T-helper 2 cell treated with Interferon-gamma antibody and Interleukin-4, amounts not matched to agents 5 μg/mL and 100 μg/mL, for 36 hours (primary cell): ENCODE results near the gene SLC27A6.

ENCODE experiments used
- DNase-seq: peaks from one replicate; pipeline ENCODE4 v3.0.0; 2021; ENCODE audit warnings: low spot score
- H3K27ac Mint-ChIP-seq: one replicate; pipeline ENCODE4 v1.8.0; 2021; ENCODE audit warnings: mild to moderate bottlenecking, mixed read lengths
- H3K27me3 Mint-ChIP-seq: one replicate; pipeline ENCODE4 v1.8.0; 2021; ENCODE audit warnings: low read depth, mixed read lengths
- H3K36me3 Mint-ChIP-seq: one replicate; pipeline ENCODE4 v1.8.0; 2021; ENCODE audit warnings: low read depth, mixed read lengths
- H3K4me1 Mint-ChIP-seq: one replicate; pipeline ENCODE4 v1.8.0; 2021; ENCODE audit warnings: low read depth, mixed read lengths
- H3K4me3 Mint-ChIP-seq: one replicate; pipeline ENCODE4 v1.8.0; 2022; ENCODE audit warnings: mild to moderate bottlenecking, moderate library complexity, mixed read lengths
- H3K9me3 Mint-ChIP-seq: one replicate; pipeline ENCODE4 v1.8.0; 2021; ENCODE audit warnings: mixed read lengths

The SLC27A6 gene

DNA sequence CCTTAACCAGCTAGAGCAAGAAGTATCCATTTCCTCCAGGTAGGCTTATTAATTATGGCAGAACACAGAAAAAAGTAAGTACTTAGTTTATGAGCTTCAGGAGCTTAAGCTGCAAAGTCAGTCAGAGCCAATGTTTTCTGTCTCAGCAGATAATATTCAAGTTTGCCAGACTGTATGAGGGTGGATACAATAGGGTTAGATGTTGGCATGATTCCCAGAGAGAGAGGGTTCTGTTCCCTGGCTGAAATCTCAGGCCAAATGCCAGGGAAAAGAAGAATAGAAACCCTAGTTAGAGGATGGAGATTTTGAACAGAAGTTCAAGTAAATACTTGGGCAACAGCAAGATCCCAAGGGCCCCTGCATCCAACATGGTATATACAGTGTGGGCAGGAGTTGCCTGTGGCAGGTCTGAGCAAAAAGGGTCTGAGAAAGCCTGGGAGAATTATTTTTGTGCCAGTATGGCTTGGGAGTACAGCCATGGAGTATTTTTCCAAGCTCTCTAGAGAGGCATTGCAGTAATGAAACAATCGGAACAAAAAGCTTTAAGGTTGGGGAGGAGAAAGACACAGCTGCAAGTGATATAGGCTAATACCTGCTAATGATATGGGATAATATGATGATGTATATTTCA, 98.3 kb downstream of the SLC27A6 start:
- no peaks in the 10 kb centered on the region for H3K4me1 Mint-ChIP-seq
- H3K4me3 Mint-ChIP-seq, result no peak overlapping the region
- no peak for DNase-seq
- no peaks in the 10 kb centered on the region for H3K27me3 Mint-ChIP-seq
- no peaks in the 10 kb centered on the region for H3K9me3 Mint-ChIP-seq
- no peak overlapping the region for H3K27ac Mint-ChIP-seq
- no peaks in the 10 kb centered on the region for H3K36me3 Mint-ChIP-seq

DNA sequence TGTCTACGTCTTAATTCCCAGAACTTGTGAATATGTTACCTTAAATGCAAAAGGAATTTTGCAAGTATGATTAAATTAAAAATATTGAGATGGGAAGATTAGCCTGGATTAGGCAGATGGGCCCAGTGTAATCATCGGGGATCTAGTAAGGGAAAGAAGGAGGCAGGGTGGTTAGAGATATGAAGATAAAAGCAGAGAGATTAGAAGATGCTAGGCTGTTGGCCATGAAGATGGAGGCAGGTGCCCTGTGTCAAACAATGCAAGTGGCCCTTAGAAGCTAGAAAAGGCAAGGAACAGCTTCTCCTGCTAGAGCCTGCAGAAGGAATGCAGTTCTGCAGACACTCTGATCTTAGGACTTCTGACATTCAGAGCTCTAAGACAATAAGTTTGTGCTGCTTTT, 100.4 kb downstream of the SLC27A6 start:
- peaks cover 4% of the 10 kb centered on the region for H3K27me3 Mint-ChIP-seq
- no peaks in the 10 kb centered on the region for H3K4me1 Mint-ChIP-seq
- no peak overlapping the region for H3K27ac Mint-ChIP-seq
- no peak overlapping the region for H3K4me3 Mint-ChIP-seq
- DNase-seq, result no peak
- no peaks in the 10 kb centered on the region for H3K36me3 Mint-ChIP-seq
- no peaks in the 10 kb centered on the region for H3K9me3 Mint-ChIP-seq

DNA sequence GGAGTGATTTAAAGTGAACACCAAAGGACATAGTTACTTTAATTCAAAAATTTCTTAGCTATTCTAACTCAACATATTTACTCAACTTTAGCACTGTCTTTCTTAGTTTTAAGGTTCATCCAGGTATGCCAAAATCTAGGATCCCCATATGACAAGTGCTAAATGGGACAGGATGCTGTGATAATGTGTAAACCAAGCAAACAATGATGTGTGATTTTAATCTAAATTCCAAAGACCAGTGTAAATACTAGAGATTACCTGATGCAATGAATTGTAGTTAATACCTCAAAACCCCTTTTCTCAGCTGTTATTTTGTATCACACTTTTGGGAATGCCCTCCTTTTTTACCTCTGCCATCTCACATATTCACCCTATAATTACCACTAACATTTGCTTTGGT, 102.5 kb downstream of the SLC27A6 start:
- Mint-ChIP-seq H3K27ac (no peak overlapping the region), H3K9me3 (no peaks in the 10 kb centered on the region), H3K4me3 (no peak overlapping the region), H3K27me3 (peaks cover 4% of the 10 kb centered on the region), H3K4me1 (no peaks in the 10 kb centered on the region), H3K36me3 (no peaks in the 10 kb centered on the region)
- no peak for DNase-seq

DNA sequence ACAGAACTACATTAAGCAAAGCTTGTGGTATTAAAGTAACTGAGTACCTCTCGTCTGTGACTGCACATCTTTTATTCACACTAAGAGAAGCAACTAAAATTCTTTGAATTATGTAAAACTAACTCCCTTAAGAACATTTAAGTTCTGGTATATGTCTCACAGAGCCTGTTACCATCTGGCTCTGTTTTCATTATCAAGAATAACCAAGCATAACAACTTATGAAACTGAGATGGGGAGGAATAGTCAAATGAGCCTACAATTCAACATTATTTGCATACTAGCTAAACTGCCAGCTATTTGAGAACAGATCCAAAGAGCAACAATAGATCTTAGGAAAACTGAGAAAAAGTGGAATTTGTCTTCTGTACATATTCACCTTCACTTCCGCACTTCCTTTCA, 104.0 kb downstream of the SLC27A6 start:
- no peak overlapping the region for H3K4me3 Mint-ChIP-seq
- no peaks in the 10 kb centered on the region for H3K4me1 Mint-ChIP-seq
- H3K9me3 Mint-ChIP-seq, result no peaks in the 10 kb centered on the region
- H3K27me3 Mint-ChIP-seq, result peaks cover 4% of the 10 kb centered on the region
- H3K27ac Mint-ChIP-seq, result no peak overlapping the region
- no peak for DNase-seq
- H3K36me3 Mint-ChIP-seq, result no peaks in the 10 kb centered on the region

DNA sequence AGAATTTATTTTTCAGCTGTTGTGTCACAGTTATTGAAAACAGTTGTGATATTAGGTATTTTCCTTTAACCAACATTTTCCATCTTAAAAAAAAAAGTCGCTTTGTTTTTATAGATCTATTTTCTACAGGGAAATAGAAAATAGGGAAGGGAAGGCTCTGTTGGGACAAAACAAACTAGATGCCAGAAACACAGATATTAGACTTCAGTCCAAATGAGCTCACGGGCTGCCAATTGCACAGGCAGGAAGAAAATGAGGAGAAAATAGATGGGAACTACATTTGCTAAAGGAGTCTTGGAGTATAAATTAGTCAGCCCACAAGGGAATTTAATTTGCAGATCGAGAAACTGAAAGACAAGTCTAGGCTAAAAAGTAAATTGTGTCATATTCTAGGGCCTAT, 107.8 kb downstream of the SLC27A6 start:
- H3K9me3 Mint-ChIP-seq, result no peaks in the 10 kb centered on the region
- H3K4me1 Mint-ChIP-seq, result no peaks in the 10 kb centered on the region
- no peak overlapping the region for H3K4me3 Mint-ChIP-seq
- no peak for DNase-seq
- H3K27ac Mint-ChIP-seq, result no peak overlapping the region
- no peaks in the 10 kb centered on the region for H3K36me3 Mint-ChIP-seq
- H3K27me3 Mint-ChIP-seq, result peaks cover 4% of the 10 kb centered on the region

DNA sequence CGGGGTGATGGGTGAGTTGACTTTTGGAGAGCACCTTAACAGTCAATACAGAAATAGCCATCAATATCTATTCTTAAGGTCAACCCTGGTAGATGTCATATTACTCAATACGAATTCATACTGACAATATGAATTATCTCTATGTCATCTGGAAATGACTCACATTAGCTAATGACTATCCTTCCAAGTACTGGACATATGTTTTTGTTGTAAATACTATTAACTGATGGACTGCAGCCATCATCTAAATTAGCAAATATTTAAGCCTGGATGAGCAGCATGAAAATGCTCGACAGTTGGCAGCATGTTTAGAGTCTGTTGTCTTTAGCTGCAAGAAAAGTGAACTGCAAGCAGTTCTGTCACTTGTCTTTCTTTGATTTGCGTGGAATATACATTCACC, 109.6 kb downstream of the SLC27A6 start:
- Mint-ChIP-seq H3K27me3 (peaks cover 4% of the 10 kb centered on the region), H3K36me3 (no peaks in the 10 kb centered on the region), H3K4me1 (no peaks in the 10 kb centered on the region), H3K4me3 (no peak overlapping the region), H3K9me3 (no peaks in the 10 kb centered on the region), H3K27ac (no peak overlapping the region)
- no peak for DNase-seq

DNA sequence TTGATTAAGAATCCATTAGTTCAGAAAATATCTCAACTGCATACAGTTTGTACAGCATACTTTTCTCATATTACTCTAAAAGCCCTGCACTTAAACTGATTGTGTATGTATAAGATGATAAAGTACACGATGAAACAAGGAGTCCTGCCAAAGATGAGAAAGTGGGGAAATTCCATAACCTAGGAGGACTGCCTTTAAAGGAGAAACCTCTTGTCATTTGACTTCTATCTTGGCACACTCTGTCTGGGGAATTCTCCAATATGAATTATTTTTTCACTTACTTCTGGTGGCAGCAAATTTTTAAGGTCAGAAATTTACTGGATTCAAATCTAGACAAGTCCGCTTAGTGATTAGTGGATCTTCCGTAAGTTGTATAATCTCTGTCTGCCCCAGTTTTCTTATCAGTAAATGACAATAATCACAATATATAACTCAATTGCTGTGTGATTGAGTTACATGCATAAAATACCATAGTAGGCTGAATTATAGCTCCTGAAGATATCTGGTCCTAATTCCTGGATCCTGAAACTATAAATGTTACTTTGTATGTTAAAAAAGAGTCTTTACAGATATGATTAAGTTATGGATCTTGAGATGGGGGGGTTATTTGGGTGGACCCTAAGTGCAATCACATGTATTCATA, 112.3 kb downstream of the SLC27A6 start:
- Mint-ChIP-seq H3K4me3 (no peak overlapping the region), H3K27me3 (peaks cover under 1% of the 10 kb centered on the region), H3K36me3 (no peaks in the 10 kb centered on the region), H3K9me3 (no peaks in the 10 kb centered on the region), H3K4me1 (no peaks in the 10 kb centered on the region), H3K27ac (no peak overlapping the region)
- no peak for DNase-seq

DNA sequence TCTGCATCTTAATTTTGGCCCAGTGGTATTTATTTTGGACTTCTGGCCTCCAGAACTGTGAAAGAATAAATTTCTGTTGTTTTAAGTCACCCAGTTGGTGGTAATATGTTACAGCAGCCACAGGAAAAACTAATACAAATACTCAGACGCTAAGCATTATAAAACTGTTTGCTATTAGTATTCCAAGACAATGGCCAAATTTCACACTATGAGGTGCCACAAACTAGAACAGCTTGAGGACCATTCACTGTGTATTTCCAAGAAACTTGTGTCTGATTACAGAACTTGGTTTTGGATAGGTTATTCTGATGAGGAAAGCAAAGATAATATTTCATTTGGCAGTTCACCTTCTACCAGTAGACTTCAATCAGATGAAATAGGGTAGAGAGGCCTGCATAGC, 113.0 kb downstream of the SLC27A6 start:
- H3K27ac Mint-ChIP-seq, result no peak overlapping the region
- peaks cover 4% of the 10 kb centered on the region for H3K27me3 Mint-ChIP-seq
- H3K9me3 Mint-ChIP-seq, result no peaks in the 10 kb centered on the region
- no peaks in the 10 kb centered on the region for H3K4me1 Mint-ChIP-seq
- no peak overlapping the region for H3K4me3 Mint-ChIP-seq
- DNase-seq, result no peak
- H3K36me3 Mint-ChIP-seq, result no peaks in the 10 kb centered on the region

DNA sequence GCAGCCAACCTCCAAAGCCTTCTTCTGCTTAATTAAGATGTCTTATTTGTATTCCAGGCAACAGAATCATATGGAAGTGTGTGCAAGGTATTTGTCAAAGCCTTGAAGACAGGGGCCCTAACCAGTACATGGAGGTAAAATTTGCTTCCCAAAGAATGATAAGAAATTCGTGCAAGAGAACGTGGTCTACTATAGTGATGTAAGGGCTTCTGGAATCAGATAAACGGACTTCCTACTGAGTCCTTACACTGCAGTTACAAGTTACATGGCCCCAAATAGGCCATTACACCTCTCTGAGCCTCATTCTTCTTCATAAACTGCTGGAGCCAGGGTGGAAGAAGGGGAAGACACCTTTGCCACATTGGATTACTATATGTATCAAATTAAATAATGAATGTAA, 113.4 kb downstream of the SLC27A6 start:
- Mint-ChIP-seq H3K4me1 (no peaks in the 10 kb centered on the region), H3K9me3 (no peaks in the 10 kb centered on the region), H3K36me3 (no peaks in the 10 kb centered on the region), H3K27me3 (peaks cover 4% of the 10 kb centered on the region), H3K4me3 (no peak overlapping the region), H3K27ac (no peak overlapping the region)
- no peak for DNase-seq

DNA sequence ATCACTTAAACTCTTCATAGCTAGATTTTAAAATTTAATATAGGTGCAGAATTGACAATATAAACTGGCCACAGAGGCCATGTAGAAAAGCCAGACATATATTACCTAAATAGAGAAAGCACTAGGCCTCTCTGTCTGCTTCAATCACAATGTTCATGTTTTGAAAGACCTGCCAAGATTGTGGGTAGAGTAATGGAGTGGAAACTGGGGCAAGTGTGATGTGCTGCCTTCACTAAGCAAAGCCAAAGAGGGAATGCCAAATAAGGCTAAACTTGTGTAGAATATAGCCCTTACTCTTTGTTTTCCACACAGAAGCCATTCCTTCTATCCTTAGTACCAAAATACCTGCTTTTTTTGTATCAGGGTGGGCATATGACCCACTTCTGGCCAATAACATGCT, 114.2 kb downstream of the SLC27A6 start:
- peaks cover 4% of the 10 kb centered on the region for H3K27me3 Mint-ChIP-seq
- H3K27ac Mint-ChIP-seq, result no peak overlapping the region
- no peaks in the 10 kb centered on the region for H3K9me3 Mint-ChIP-seq
- H3K4me1 Mint-ChIP-seq, result no peaks in the 10 kb centered on the region
- H3K36me3 Mint-ChIP-seq, result no peaks in the 10 kb centered on the region
- DNase-seq, result no peak
- H3K4me3 Mint-ChIP-seq, result no peak overlapping the region

DNA sequence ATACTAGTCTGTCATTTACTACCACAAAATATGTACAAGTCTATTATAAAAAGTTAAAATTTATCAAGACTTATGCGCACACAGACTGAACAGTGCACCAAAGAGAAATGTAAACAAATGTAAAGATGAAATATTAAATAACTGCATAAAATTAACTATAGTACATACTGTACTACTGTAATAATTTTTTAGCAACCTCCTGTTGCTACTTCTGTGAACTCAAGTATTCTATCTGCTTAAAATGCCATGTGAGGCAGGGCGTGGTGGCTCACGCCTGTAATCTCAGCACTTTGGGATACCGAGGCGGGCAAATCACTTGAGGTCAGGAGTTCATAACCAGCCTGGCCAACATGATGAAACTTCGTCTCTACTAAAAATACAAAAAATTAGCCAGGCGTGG, 115.5 kb downstream of the SLC27A6 start:
- no peak for DNase-seq
- H3K27me3 Mint-ChIP-seq, result peaks cover 7% of the 10 kb centered on the region
- H3K36me3 Mint-ChIP-seq, result no peaks in the 10 kb centered on the region
- H3K4me3 Mint-ChIP-seq, result no peak overlapping the region
- no peaks in the 10 kb centered on the region for H3K4me1 Mint-ChIP-seq
- H3K27ac Mint-ChIP-seq, result no peak overlapping the region
- no peaks in the 10 kb centered on the region for H3K9me3 Mint-ChIP-seq

DNA sequence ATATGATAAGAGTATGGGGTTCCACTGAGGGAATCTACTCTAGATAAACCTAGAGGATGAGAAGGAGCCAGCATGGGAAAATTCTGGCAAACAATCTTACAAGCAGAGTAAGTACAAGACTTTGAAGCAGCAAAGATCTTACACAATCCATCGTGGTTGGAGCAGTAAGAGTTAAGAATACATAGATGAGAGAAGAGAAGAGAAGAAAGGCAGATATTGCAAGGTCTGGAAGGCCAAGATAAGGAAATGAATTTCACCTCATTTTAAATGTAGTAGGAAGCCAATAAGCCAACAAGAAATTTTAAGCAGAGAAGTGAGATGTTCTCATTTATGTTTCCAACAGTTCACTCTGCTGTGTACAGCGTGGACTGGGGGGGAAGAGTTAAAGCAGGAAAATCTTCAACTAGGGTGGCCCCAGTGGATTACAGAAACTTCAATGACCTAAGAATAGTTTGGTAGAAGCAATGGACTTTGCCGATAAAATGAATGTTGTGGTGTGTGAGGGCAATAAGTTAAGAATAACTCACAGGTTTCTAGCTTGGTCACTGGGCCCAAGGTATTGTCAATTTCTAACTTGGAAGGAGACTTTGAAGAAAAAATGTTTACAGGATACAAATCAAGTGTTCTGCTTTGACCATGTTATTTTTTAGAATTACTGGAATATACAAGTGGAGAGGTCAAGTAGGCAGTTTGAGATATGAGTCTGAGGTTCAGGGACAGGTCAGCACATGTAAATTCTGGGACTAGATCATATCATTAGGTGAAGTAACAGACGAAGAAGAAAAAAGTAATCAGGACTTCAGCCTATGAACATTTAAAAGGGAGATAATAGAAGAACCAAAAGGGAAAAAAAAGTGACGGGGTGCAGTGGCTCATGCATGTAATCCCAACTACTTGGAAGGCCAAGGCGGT, 117.2 kb downstream of the SLC27A6 start:
- no peak for DNase-seq
- Mint-ChIP-seq H3K27ac (no peak overlapping the region), H3K27me3 (peaks cover 12% of the 10 kb centered on the region), H3K4me1 (no peaks in the 10 kb centered on the region), H3K36me3 (no peaks in the 10 kb centered on the region), H3K9me3 (no peaks in the 10 kb centered on the region), H3K4me3 (no peak overlapping the region)
